Pons (tissue), 1 donor: ENCODE results near the gene SH3GLB2.
"Not testable (repeated sequence)": the region's sequence is repeated elsewhere in the genome, so short reads cannot be mapped to it uniquely, and the experiment has no call there.

Source experiments
- DNase-seq: peaks from one replicate; pipeline ENCODE4 v3.0.0-alpha.2; 2016; ENCODE audit warnings: low spot score

Gene SH3GLB2

DNA sequence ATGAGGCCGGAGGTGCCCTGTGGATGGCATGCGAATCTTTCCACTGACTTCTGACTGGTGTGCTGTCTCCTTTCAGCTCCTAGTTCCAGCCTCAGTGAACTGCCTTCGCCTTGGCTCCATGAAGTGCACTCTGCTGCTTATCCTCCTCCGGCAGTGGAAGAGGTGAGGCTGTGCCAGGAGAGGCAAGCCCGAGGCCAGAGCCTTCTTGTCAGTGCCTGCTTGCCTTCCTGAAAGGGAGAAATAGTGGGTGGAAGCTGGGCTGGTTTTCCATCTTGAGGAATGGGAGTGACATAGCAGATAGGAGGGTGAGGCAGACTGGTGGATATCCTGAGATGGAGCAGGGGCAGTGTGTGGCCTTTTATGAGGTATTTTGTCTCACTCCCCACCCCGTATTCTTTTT, 29.7 kb downstream of the SH3GLB2 start:
- DNase-seq, result no peak

DNA sequence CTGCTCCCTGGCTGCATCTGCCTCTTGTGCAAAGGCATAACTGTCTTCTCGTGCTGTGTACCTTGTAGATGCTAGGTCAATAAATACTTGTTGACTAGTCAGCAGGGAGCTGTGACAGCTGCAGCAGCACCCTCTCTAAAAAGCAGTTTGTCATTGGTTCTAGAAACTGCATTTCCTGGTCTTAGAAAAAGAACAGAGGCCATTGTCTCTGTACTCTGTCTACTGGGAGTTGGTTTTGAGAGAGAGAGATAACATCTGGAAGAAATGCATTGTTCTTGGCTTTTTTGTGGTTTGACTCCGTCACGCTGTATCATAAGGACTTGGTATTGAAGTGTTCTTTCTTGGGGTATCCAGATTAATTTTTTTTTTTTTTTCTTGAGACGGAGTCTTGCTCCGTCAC, 32.3 kb downstream of the SH3GLB2 start:
- peak; percentile 93 for DNase-seq

DNA sequence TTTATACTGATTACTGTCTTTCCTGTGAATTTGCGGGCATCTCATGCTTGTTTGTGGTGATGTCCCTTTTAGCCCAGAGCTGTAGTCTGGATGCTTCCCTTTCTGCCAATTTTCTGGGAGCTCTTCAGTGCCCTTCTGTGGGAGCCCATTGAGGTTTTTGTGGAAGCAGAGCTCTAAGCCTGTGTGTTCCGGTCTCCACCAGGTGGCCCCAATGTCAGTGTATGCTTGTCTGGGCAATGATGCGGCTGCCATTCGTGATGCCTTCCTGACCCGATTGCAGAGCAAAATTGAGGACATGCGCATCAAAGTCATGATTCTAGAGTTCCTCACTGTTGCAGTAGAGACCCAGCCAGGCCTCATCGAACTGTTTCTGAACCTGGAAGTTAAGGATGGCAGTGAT, 35.1 kb downstream of the SH3GLB2 start:
- DNase-seq, result peak; percentile 86

DNA sequence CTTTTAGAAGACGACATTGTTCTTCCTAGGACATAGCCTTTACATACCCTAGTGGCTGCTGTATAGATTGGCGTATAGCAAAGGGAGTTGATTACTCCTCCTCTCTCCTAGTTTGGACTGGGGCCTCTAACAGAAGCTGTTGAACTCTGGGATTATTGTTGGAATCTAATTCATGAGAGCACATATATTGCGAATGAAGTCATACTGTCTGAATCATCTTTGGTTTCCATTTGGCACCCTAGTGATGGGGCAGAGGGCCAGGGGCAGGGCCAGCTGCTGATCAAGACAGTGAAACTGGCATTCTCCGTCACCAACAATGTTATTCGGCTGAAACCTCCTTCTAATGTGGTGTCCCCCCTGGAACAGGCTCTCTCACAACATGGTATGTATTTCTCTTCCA, 40.3 kb downstream of the SH3GLB2 start:
- no peak for DNase-seq

DNA sequence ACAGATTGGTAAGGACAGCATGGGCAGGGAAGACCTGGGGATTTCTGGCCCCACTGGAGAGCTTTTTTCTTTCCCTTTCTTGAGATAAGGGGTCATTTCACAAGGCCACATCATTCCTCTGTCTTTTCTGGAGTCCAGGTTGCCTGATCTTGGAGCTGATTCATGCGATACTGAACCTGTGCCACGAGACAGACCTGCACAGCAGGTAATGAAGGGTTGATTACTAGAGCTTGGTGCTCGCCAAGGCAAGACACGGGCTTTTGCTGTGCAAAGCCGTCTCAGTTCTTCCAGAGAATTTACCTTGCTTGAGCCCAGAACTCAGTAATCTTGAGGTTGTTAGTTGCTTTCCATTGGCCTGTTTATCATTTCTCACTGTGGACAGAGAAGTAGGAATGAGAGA, 41.5 kb downstream of the SH3GLB2 start:
- no peak for DNase-seq

DNA sequence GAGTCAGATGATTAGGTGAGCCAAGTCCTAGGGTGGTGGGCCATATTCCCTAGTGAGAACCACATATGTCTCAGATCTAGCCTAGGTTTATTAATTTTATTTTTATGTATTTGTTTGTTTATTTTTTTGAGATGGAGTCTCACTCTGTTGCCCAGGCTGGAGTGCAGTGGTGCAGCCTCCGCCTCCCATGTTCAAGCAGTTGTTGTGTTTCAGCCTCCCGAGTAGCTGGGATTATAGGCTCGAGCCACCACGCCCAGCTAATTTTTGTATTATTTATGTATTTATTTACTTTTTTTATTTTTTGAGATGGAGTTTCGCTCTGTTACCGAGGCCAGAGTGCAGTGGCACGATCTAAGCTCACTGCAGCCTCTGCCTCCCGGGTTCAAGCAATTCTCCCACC, 44.6 kb downstream of the SH3GLB2 start:
- DNase-seq, result no peak

DNA sequence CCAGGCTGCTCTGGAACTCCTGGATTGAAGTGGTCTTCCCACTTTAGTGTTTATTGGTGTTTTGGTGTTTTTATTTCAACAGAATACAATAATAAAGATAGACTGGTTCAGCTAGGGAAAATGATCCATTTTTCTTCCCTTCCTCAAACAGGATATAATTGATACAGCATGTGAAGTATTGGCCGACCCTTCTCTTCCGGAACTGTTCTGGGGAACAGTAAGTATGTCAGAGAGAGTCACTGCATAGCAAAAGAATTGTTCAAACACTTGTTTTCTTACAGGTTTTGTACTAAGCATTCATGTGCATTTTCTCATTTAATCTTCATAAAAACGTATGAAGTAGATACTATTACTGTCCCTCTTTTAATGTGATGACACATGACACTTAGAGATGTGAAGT, 49.0 kb downstream of the SH3GLB2 start:
- DNase-seq, result no peak

DNA sequence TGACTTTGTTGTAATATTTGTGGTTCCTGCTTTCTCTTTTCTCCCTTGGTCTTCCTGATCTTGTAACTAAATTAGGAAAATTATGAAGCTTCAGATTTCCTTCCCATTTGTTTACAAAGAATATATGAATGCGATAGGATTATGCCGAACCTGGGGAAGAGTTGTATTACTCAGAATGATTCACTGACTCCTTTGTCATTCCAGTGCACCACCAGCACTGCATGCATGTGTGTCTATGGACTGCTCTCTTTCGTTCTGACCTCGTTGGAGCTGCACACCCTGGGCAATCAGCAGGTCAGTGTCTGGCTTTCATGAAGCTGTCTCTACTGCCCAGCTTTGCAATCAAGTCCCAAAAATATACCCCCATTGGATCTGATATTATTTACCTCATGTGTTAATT, 55.2 kb downstream of the SH3GLB2 start:
- DNase-seq, result no peak

DNA sequence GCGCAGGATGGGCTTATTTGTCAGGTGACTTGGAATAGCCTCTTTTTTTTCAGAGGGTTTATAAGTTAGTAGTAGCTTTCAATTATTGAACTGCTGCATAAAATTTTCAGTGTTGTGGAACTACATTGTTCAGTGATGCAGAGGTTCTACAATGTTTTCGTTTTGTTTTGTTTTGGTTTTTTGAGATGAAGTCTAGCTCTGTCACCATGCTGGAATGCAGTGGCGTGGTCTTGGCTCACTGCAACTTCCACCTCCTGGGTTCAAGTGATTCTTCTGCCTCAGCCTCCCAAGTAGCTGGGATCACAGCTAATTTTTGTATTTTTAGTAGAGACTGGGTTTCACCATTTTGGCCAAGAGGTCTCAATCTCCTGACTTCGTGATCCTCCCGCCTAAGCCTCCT, 58.6 kb downstream of the SH3GLB2 start:
- DNase-seq, result no peak

DNA sequence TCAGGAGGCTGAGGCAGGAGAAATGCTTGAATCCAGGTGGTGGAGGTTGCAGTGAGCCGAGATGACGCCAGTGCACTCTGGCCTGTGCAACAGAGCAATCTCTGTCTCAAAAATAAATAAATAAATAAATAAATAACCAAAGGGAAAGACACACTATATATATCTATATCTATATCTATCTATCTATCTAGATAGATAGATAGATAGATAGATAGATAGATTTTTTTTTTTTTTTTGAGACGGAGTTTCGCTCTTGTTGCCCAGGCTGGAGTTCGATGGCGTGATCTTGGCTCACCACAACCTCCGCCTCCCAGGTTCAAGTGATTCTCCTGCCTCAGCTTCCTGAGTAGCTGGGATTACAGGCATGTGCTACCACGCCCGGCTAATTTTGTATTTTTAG, 66.7 kb downstream of the SH3GLB2 start:
- not testable (repeated sequence) for DNase-seq
